Heart right ventricle (tissue), 16 donors: ENCODE results near the gene AUTS2. TPM values are rescaled to one million over a fixed set of nuclear protein-coding genes. Genes with fewer than 3 reads are reported as not detected.

Experiments
- ATAC-seq, 8 donors: fragments of 200-7000 bp; cut with Tn5 transposase; one replicate each; pipeline ENCODE4 v1.9.1; 2020; ENCODE audit warnings: mild to moderate bottlenecking in 8 of 8, moderate library complexity in 8 of 8, moderate number of reproducible peaks in 1 of 8
- DNase-seq, 2 donors: peaks; one replicate each; pipeline ENCODE4 v3.0.0-alpha.2; 2020
- H3K27ac ChIP-seq, 10 donors: fragments of 200-600 bp; sonication (generic) in 2 of 10; one replicate each; pipeline versions ENCODE4 v1.5.0 to v1.8.0; 2020 to 2022; ENCODE audit warnings: mild to moderate bottlenecking in 3 of 10
- H3K27me3 ChIP-seq, 7 donors: fragments of 200-600 bp; one replicate each; pipeline ENCODE4 v1.8.0; 2021 to 2022; ENCODE audit warnings: mild to moderate bottlenecking in 2 of 7
- H3K36me3 ChIP-seq, 9 donors: fragments of 200-600 bp; sonication (generic) in 1 of 9; one replicate each; pipeline versions ENCODE4 v1.5.0 to v1.8.0; 2020 to 2022; ENCODE audit warnings: mild to moderate bottlenecking in 2 of 9
- H3K4me1 ChIP-seq, 9 donors: fragments of 200-600 bp; sonication (generic) in 1 of 9; one replicate each; pipeline versions ENCODE4 v1.5.0 to v1.8.0; 2020 to 2022; ENCODE audit warnings: mild to moderate bottlenecking in 4 of 9
- H3K4me3 ChIP-seq, 10 donors: fragments of 200-600 bp; sonication (generic) in 2 of 10; one replicate each; pipeline versions ENCODE4 v1.5.0 to v1.8.0; 2020 to 2022; ENCODE audit warnings: mild to moderate bottlenecking in 7 of 10, moderate library complexity in 2 of 10
- H3K9me3 ChIP-seq, 11 donors: fragments of 200-600 bp in 10 of 11; sonication (generic) in 2 of 11; one replicate each; pipeline versions ENCODE4 v1.5.0 to v1.8.0; 2013 to 2022; ENCODE audit warnings: mild to moderate bottlenecking in 2 of 11, control low read depth in 1 of 11, moderate library complexity in 1 of 11
- WGBS, 2 donors: extraction: QIAGEN DNeasy Blood & Tissue Kit; methylation state at CpG; one replicate each; pipeline ENCODE4 v1.1.7; 2013; ENCODE audit warnings: inconsistent platforms in 1 of 2; 5-methylcytosine and 5-hydroxymethylcytosine counted together
- intact Hi-C, 10 donors: fragments of 100-400 bp; cut with DNase I; formaldehyde crosslinking; loops; one replicate each; pipeline versions ENCODE4 v1.11.1 to v1.14.2; 2022
- polyA plus RNA-seq, 2 donors: library from polyadenylated mRNA; stranded (reverse); fragments of 200-250 nt; gene quantifications; one replicate each; pipeline ENCODE4 v1.2.3, GENCODE V29; 2013
- total RNA-seq, 10 donors: library from RNA; stranded (reverse); fragmentation: NEBNext Ultra II Directional in 3 of 10; extraction: Animal tissue kit (Norgen Biotek cat#: 25700) in 3 of 10; gene quantifications; one replicate each; pipeline versions ENCODE4 v1.2.1 to v1.2.4, GENCODE V29; 2021 to 2023
- TF ChIP-seq, protein P1 (sequence below), 9 donors: fragments of 200-600 bp; sonication (generic) in 2 of 9; IDR thresholded peaks; one replicate each; pipeline versions ENCODE4 v1.5.0 to v1.8.0; 2021 to 2022; ENCODE audit warnings: antibody characterized with exemption in 9 of 9, mild to moderate bottlenecking in 5 of 9, moderate library complexity in 1 of 9
- donor health status: Arrhythmogenic right ventricular cardiomyopathy.
- donor health status: ischemic (EF 13 %, LVEDD 7.1; RV severe dilation, severe dysfunction).
- donor health status: healthy with polysubstance abuse.
- donor health status: DM: no; HTN: yes; CAD: no.
- donor health status: DM: no; HTN: no; CAD: no.
- donor health status: ischemic (EF 25% LVEDD 6.9; RV normal size, moderate dysfunction).
- donor health status: ischemic (EF 25% LVEDD 5.7; RV mildly dilated, moderate dysfunction).
- donor health status: healthy.
- donor health status: DM: yes; HTN: yes; CAD: no.
- donor health status: Ischemic cardiomyopathy.
- donor health status: ischemic (EF 35%, LVEDD 5.7; RV mildly dilated, moderate dysfunction).
- donor health status: nonischemic (EF 11% LVEDD 7.7; RV severe dilation, severe dysfunction).
- donor health status: DM: yes; HTN: yes; CAD: no.
- donor health status: PGD.
- donor health status: ischemic (EF 29% LVEDD 5.4; RV normal size, mild dysfunction).
- donor health status: nonischemic (EF 23%, LVEDD 6.1; RV moderate dilation, normal function).

The AUTS2 gene
- total and polyA plus RNA-seq, 12 donors: 1.6 to 11.2 (median 7.3) TPM

DNA sequence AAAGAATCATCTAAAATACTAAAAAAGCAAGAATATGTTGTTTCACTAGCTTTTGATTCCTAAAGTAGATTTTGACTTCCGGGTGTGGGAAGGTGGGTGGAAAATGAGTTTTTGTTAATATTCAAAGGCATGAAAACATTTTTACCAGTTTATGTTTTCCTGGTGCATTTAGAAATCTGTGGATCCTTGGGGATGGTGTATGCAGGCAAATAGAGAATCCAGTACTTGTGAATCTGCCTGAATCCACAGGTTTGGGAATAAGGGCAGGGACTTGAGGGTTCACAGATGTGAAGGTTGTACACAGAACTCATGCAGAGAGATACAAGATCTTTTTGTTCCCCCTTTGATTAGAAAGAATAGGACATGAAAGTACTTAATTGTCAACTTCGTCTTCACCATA lies 22.4 kb downstream of the AUTS2 start:
- no peak for DNase-seq
- H3K4me1 ChIP-seq: peaks cover 0 to 28% (median 13%) of the 10 kb centered on the region in 9 donors
- no peak for ATAC-seq
- H3K36me3 ChIP-seq: no peaks in the 10 kb centered on the region
- no peak overlapping the region for H3K27ac ChIP-seq
- TF ChIP-seq, protein P1, sequence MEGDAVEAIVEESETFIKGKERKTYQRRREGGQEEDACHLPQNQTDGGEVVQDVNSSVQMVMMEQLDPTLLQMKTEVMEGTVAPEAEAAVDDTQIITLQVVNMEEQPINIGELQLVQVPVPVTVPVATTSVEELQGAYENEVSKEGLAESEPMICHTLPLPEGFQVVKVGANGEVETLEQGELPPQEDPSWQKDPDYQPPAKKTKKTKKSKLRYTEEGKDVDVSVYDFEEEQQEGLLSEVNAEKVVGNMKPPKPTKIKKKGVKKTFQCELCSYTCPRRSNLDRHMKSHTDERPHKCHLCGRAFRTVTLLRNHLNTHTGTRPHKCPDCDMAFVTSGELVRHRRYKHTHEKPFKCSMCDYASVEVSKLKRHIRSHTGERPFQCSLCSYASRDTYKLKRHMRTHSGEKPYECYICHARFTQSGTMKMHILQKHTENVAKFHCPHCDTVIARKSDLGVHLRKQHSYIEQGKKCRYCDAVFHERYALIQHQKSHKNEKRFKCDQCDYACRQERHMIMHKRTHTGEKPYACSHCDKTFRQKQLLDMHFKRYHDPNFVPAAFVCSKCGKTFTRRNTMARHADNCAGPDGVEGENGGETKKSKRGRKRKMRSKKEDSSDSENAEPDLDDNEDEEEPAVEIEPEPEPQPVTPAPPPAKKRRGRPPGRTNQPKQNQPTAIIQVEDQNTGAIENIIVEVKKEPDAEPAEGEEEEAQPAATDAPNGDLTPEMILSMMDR (IDR thresholded peaks at IDR 0.05): no peak
- no peaks in the 10 kb centered on the region for H3K9me3 ChIP-seq
- no peak overlapping the region for H3K4me3 ChIP-seq
- no peaks in the 10 kb centered on the region for H3K27me3 ChIP-seq
- intact Hi-C loops: no loop called here
- 95 to 96% methylated on average over 2 of the region's 2 CpGs for WGBS, 2 donors

DNA sequence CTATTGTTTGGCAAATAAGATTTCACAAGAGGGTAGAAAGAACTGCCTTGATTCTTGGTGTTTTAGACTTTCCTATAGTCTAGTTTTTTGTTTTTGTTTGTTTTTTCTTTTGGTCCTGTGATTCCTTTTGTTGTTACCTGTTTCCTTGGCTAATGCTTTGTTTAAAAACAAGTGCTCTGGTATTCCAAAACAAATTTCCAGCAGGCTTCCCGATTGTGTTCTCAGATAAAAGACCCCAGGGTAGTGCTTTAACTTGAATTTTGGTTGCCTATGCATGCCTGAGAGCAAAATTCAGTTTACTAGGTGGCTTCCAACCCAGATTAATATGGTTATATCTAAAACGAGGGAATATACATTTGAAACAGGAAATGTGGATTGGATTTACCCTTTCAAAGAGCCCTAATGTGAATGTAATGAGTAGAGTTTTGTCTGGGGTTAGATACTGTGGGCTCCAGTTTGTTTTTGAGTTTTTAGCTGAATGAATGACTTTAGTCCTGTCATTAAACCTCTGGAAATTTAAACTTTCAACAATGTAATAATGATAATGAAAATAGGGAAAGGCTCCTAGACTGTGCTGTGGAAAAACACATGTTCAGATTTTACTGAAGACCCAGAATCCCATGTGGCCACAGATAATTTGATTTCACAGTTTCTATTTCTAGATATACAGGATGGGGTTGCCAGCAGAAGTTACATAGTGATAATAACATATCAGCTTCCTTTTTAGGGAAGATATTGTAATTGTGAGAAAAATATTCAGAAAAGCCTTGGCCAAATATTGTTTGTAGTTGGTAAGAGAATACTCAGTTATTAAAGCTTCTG lies 23.9 kb downstream of the AUTS2 start:
- H3K4me1 ChIP-seq: peaks cover 0 to 28% (median 13%) of the 10 kb centered on the region in 9 donors
- no peak overlapping the region for H3K4me3 ChIP-seq
- no peak overlapping the region for H3K27ac ChIP-seq
- DNase-seq (no peak), ATAC-seq (no peak)
- TF ChIP-seq, protein P1 (IDR thresholded peaks at IDR 0.05): no peak
- H3K27me3 ChIP-seq: no peaks in the 10 kb centered on the region
- intact Hi-C loops: no loop called here
- 52 to 53% methylated on average over 2 of the region's 2 CpGs for WGBS, 2 donors
- no peaks in the 10 kb centered on the region for H3K9me3 ChIP-seq
- no peaks in the 10 kb centered on the region for H3K36me3 ChIP-seq

DNA sequence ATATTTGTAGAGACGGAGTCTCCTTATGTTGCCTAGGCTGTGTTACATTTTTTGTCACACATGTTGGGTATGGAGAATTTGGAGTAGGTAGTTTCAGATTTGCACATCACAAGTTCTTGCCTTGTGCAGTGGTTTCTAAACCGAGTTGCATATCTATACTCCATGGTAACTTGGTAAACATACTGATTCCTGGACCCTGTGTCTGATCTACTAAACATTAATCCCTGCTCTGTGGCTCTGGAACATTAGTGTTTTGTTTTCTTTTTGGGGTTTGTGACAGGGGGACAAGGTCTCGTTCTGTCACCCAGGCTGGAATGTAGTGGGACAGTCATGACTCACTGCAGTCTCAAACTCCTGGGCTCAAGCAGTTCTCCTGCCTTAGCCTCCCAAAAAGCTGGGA lies 24.7 kb downstream of the AUTS2 start:
- 70 to 86% methylated on average over 3 of the region's 3 CpGs for WGBS, 2 donors
- intact Hi-C loops: no loop called here
- no peak overlapping the region for H3K4me3 ChIP-seq
- H3K27me3 ChIP-seq: no peaks in the 10 kb centered on the region
- TF ChIP-seq, protein P1 (IDR thresholded peaks at IDR 0.05): no peak
- H3K4me1 ChIP-seq: peaks cover 0 to 28% (median 13%) of the 10 kb centered on the region in 9 donors
- DNase-seq: no peak
- no peaks in the 10 kb centered on the region for H3K9me3 ChIP-seq
- no peak for ATAC-seq
- H3K27ac ChIP-seq: no peak overlapping the region
- H3K36me3 ChIP-seq: no peaks in the 10 kb centered on the region

DNA sequence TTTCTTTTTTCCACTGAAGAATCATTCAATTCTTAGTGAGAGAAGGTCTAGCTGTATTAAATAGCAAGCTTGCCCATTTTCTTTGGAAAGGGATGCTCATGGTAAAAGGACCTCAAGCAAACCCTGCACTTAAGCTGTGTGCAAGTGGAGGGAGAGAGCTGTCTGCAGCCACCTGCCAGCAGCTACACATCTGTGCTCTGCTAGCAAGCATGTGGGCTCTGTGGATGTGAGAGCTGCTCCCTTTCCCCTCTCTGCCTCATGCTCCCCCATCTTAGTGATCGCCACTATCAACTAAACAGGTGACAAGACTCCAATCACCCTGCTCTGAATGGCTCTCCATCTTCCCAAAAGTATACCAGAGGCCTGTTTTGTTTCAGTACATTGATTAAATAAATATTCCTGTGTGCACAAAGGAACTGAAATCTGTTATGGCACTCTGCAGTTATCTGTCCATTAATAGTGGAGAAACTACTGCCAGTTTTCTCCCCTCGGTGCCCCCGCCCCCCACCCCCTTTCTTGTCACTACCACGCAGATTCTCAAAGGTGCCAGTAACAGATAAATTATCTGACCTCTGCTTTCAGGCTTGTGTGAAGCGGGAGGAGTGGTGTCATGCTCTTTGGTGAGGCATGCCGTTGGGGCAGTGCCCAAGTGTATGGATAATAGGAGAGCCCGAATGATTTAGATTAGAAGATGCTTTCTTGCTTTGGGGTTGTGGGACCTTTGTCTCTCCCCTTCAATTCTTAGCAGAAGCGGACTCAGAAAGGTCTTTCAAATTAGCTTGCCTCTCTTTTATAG lies 26.4 kb downstream of the AUTS2 start:
- no peaks in the 10 kb centered on the region for H3K36me3 ChIP-seq
- H3K27me3 ChIP-seq: no peaks in the 10 kb centered on the region
- no peak overlapping the region for H3K4me3 ChIP-seq
- no peak overlapping the region for H3K27ac ChIP-seq
- peaks cover 0 to 29% (median 13%) of the 10 kb centered on the region in 9 donors for H3K4me1 ChIP-seq
- 56 to 68% methylated on average over 8 of the region's 8 CpGs for WGBS, 2 donors
- no peaks in the 10 kb centered on the region for H3K9me3 ChIP-seq
- no peak for ATAC-seq
- TF ChIP-seq, protein P1 (IDR thresholded peaks at IDR 0.05): no peak
- DNase-seq: no peak
- intact Hi-C loops: no loop called here
